ENCODE data around the gene RSL24D1. TPM values are rescaled to one million over a fixed set of nuclear protein-coding genes. Genes with fewer than 3 reads are reported as not detected.

The RSL24D1 gene
- total RNA-seq = 10 to 100 TPM; 21.0 to 45.3 TPM

GRCh38 chr15:55196458-55197361 is at the start of gene RSL24D1:
TSS of gene RSL24D1 (minus strand) at chr15:55196941. CDS start at chr15:55196890, 51 bp downstream.

Other genes with a start within 250 kb of the RSL24D1 start
- gene RAB27A, start 92.9 kb upstream of the RSL24D1 start, total RNA-seq = 100 to 1,000 TPM; 106 to 238 TPM
- gene PIGBOS1, start 122.2 kb upstream of the RSL24D1 start, total RNA-seq = 1 to 10 TPM; 5.5 to 6.0 TPM
- 10 to 100 TPM; 31.3 to 43.0 TPM for gene PIGB, start 122.3 kb upstream of the RSL24D1 start, total RNA-seq
- 10 to 100 TPM; 23.0 to 27.5 TPM for gene CCPG1, start 211.4 kb upstream of the RSL24D1 start, total RNA-seq
- gene PIERCE2, start 211.6 kb upstream of the RSL24D1 start, total RNA-seq = 1 to 10 TPM; 1.4 to 3.7 TPM